ENCODE results near the gene GRID1. TPM values are rescaled to one million over a fixed set of nuclear protein-coding genes. Genes with fewer than 3 reads are reported as not detected.

GRID1 gene
- total and polyA plus RNA-seq, 10 of the 15 experiments (the other 5 are each of a cell fraction or from before 2014, with no cell fraction given) = 0.04 to 0.62 (median 0.08) TPM; not detected in 5

- H3K27ac ChIP-seq (ENCODE audit: control insufficient read depth, insufficient read depth) = no peak overlapping the region
- in situ Hi-C loops (cut with MboI) (no loop called here), intact Hi-C loops (cut with micrococcal nuclease; ENCODE audit: unreplicated experiment) (no loop called here)
- H4K20me1 ChIP-seq (ENCODE audit: control insufficient read depth, insufficient read depth) = no peaks in the 10 kb centered on the region
- no peaks in the 10 kb centered on the region for H3K79me2 ChIP-seq (ENCODE audit: control insufficient read depth, insufficient read depth, low read length)
- WGBS (ENCODE audit: insufficient coverage, insufficient replicate concordance, low lambda C conversion rate, missing lambda C conversion rate) = 10% methylated on average over 7 of the region's 7 CpGs
- H3K36me3 ChIP-seq (ENCODE audit: control insufficient read depth in 2 of 2, insufficient read depth in 2 of 2, low read length in 1 of 2) = no peaks in the 10 kb centered on the region
- ChIA-PET POLR2A (no interaction called here), CTCF (no interaction called here), SMC1A (ENCODE audit: uncharacterized antibody, unreplicated experiment) (no interaction called here), RAD21 (ENCODE audit: unreplicated experiment) (no interaction called here)
- no peak overlapping the region for H3K4me2 ChIP-seq (ENCODE audit: control insufficient read depth, insufficient read depth)
- no peak for FAIRE-seq
- no peaks in the 10 kb centered on the region for H3K9me3 ChIP-seq (replicated peaks; ENCODE audit: control insufficient read depth, insufficient read depth, low read length)
- ATAC-seq = no peak
- DNase-seq (ENCODE audit: low read depth, low spot score) = no peak
- H3K9ac ChIP-seq (ENCODE audit: control insufficient read depth, insufficient read depth, low read length) = no peak overlapping the region
- no TSS peak for BruUV-seq (replicated peaks)
- no peak for TF ChIP-seq MXI1 (IDR thresholded peaks at IDR 0.05; ENCODE audit: low read depth, low read length)
- TF ChIP-seq EED (IDR thresholded peaks at IDR 0.05; ENCODE audit: low read depth) = no peak
- TF ChIP-seq TCF12 (IDR thresholded peaks at IDR 0.05; ENCODE audit: low read depth, low read length) = no peak
- no peak for TF ChIP-seq FOXM1 (IDR thresholded peaks at IDR 0.05; ENCODE audit: low read depth, low read length)
- no peak for TF ChIP-seq HSF1 (IDR thresholded peaks at IDR 0.05; ENCODE audit: low read depth, low read length)
- TF ChIP-seq CUX1 (IDR thresholded peaks at IDR 0.05; ENCODE audit: insufficient replicate concordance, low read depth, low read length) = no peak
- TF ChIP-seq SMARCA5 (IDR thresholded peaks at IDR 0.05) = no peak
- no peak for TF ChIP-seq JUND (IDR thresholded peaks at IDR 0.05; ENCODE audit: low read depth, low read length)
- no peak for TF ChIP-seq SP1 (IDR thresholded peaks at IDR 0.05; ENCODE audit: low read depth, low read length)
- TF ChIP-seq CREM (IDR thresholded peaks at IDR 0.05; ENCODE audit: low read depth) = no peak
- no peak for TF ChIP-seq BCL11A (IDR thresholded peaks at IDR 0.05; ENCODE audit: low read depth, low read length)
- no peak for TF ChIP-seq RAD21 (IDR thresholded peaks at IDR 0.05; ENCODE audit: insufficient read depth, low read depth, low read length)
- no peak for TF ChIP-seq TARDBP (IDR thresholded peaks at IDR 0.05; ENCODE audit: borderline replicate concordance)
- TF ChIP-seq SUZ12 (IDR thresholded peaks at IDR 0.05; ENCODE audit: unreplicated experiment) = no peak
- no peak overlapping the region for H2AFZ ChIP-seq (ENCODE audit: control insufficient read depth, low read depth, low read length)
- H3K4me1 ChIP-seq (ENCODE audit: control insufficient read depth, insufficient read depth, low read length) = no peaks in the 10 kb centered on the region
- peaks cover 0 to 4% of the 10 kb centered on the region in 2 experiments; a peak in 3 of 4 replicates for H3K27me3 ChIP-seq (replicated peaks in 1 of 2; ENCODE audit: control insufficient read depth in 2 of 2, insufficient read depth in 2 of 2, low read length in 1 of 2)
- H3K4me3 ChIP-seq = no peak overlapping the region
Measured at GRCh38 chr10:86061278-86062197, 305.1 kb downstream of the GRID1 start.
